ENCODE measurements around the gene FTL. TPM values are rescaled to one million over a fixed set of nuclear protein-coding genes. Genes with fewer than 3 reads are reported as not detected.
A peak's percentile ranks its signal among the peaks of the same experiment; 100 is the strongest.

The FTL gene
- total RNA-seq, 2 donors from 2014 or later = 1,824 to 3,385 TPM

DNA sequence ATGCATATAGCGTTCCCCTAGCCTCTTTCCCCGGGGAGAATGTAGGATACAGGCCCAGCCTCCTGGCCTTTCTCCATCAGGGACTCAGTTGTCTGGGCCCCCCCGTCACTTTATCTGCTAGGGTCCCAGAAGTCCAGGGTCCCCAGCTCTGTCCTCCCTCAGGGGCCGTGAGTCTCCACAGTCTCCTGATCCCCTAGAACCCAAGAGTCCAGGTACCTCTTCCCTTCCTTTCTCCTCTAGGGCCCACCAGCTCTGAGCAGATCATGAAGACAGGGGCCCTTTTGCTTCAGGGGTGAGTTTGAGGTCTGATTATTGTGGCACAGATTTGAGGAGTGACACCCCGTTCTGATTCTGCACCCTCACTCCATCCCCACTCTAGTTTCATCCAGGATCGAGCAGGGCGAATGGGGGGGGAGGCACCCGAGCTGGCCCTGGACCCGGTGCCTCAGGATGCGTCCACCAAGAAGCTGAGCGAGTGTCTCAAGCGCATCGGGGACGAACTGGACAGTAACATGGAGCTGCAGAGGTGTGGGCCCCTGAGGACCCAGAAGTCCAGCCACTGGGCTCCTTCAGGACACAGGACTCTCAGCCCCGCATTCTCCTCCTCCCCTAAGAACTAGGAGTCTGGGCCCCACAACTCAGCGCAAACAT lies 9.7 kb upstream of the FTL start:
- DNase-seq (no peak), ATAC-seq (no peak)
- no peaks in the 10 kb centered on the region for H3K9me3 ChIP-seq
- peaks cover 18% of the 10 kb centered on the region for H3K4me1 ChIP-seq
- peak overlapping the region in 3 of 4 donors; percentile 41 to 74 (median 68) for H3K27ac ChIP-seq
- WGBS, 2 donors = 58 to 75% methylated on average over 12 to 16 of the region's 16 CpGs
- intact Hi-C loops (cut with DNase I) = no loop called here
- H3K4me3 ChIP-seq = peak overlapping the region; percentile 18 to 55
- TF ChIP-seq, protein P1, sequence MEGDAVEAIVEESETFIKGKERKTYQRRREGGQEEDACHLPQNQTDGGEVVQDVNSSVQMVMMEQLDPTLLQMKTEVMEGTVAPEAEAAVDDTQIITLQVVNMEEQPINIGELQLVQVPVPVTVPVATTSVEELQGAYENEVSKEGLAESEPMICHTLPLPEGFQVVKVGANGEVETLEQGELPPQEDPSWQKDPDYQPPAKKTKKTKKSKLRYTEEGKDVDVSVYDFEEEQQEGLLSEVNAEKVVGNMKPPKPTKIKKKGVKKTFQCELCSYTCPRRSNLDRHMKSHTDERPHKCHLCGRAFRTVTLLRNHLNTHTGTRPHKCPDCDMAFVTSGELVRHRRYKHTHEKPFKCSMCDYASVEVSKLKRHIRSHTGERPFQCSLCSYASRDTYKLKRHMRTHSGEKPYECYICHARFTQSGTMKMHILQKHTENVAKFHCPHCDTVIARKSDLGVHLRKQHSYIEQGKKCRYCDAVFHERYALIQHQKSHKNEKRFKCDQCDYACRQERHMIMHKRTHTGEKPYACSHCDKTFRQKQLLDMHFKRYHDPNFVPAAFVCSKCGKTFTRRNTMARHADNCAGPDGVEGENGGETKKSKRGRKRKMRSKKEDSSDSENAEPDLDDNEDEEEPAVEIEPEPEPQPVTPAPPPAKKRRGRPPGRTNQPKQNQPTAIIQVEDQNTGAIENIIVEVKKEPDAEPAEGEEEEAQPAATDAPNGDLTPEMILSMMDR (IDR thresholded peaks at IDR 0.05) = no peak
- no peak for TF ChIP-seq POLR2A (IDR thresholded peaks at IDR 0.05)
- no peaks in the 10 kb centered on the region for H3K36me3 ChIP-seq (replicated peaks in 1 of 2; ENCODE audit: insufficient read depth in 1 of 2, low read depth in 2 of 2)
- H3K27me3 ChIP-seq = no peaks in the 10 kb centered on the region

DNA sequence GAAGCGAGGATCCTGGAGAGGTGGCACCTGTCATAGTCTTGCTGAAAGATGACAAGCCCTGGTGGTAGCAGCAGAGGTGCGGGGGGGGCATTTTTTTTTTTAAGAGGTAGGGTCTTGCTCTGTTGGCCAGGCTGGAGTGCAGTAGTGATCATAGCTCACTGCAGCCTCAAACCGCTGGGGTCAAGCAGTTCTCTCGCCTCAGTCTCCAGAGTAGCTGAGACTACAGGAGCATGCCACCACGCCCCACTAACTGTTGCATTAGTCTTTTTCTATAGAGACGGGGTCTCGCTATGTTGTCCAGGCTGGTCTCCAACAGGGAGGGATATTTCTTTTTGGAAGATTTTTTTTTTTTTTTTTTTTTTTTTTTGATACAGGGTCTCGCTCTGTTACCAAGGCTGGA lies 7.1 kb upstream of the FTL start:
- no peaks in the 10 kb centered on the region for H3K9me3 ChIP-seq
- H3K27ac ChIP-seq = no peak overlapping the region
- ATAC-seq (no peak), DNase-seq (no peak)
- no peak overlapping the region for H3K4me3 ChIP-seq
- H3K36me3 ChIP-seq (replicated peaks in 1 of 2; ENCODE audit: insufficient read depth in 1 of 2, low read depth in 2 of 2) = no peaks in the 10 kb centered on the region
- intact Hi-C loops (cut with DNase I) = no loop called here
- 92 to 95% methylated on average over 7 to 8 of the region's 8 CpGs for WGBS, 2 donors
- no peak for TF ChIP-seq POLR2A (IDR thresholded peaks at IDR 0.05)
- TF ChIP-seq, protein P1 (IDR thresholded peaks at IDR 0.05) = no peak
- peaks cover 27% of the 10 kb centered on the region for H3K4me1 ChIP-seq
- no peaks in the 10 kb centered on the region for H3K27me3 ChIP-seq

DNA sequence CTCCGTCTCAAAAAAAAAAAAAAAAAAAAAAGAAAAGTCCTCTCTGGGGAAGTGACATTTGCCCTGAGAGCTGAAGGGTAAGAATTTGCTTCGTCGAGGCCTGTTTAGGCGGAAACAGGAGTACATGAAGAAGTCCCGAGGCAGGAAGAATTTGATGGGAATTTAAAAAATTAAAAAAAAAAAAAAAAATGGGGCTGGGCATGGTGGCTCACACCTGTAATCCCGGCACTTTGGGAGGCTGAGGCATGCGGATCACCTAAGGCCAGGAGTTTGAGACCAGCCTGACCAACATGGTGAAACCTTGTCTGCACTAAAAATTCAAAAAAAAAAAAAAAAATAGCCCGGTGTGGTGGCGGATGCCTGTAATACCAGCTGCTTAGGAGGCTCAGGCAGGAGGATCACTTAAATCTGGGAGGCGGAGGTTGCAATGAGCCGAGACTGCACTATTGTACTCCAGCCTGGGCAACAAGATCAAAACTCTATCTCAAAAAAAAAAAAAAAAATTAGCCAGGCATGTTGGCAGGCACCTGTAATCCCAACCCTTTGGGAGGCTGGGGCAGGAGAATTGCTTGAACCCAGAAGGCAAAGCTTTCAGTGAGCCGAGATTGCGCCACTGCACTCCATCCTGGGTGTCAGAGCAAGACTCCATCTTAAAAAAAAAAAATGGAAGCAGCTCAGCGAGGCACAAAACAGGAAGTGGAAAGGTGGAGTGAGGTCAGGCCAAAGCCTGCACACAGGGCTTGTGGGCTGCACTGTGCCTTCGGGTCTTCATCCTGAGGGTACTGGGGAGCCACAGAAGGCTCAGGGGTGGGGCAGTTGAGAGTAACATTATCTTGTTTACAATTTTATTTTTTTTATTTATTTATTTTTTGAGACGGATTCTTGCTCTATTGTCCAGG lies 5.5 kb upstream of the FTL start:
- H3K27me3 ChIP-seq = no peaks in the 10 kb centered on the region
- peaks cover 38% of the 10 kb centered on the region for H3K4me1 ChIP-seq
- ATAC-seq (no peak), DNase-seq (no peak)
- 87 to 90% methylated on average over 16 of the region's 16 CpGs for WGBS, 2 donors
- no peaks in the 10 kb centered on the region for H3K9me3 ChIP-seq
- no peak overlapping the region for H3K4me3 ChIP-seq
- no peak overlapping the region for H3K27ac ChIP-seq
- intact Hi-C loops (cut with DNase I) = no loop called here
- TF ChIP-seq, protein P1 (IDR thresholded peaks at IDR 0.05) = no peak
- TF ChIP-seq POLR2A (IDR thresholded peaks at IDR 0.05) = no peak
- no peaks in the 10 kb centered on the region for H3K36me3 ChIP-seq (replicated peaks in 1 of 2; ENCODE audit: insufficient read depth in 1 of 2, low read depth in 2 of 2)

DNA sequence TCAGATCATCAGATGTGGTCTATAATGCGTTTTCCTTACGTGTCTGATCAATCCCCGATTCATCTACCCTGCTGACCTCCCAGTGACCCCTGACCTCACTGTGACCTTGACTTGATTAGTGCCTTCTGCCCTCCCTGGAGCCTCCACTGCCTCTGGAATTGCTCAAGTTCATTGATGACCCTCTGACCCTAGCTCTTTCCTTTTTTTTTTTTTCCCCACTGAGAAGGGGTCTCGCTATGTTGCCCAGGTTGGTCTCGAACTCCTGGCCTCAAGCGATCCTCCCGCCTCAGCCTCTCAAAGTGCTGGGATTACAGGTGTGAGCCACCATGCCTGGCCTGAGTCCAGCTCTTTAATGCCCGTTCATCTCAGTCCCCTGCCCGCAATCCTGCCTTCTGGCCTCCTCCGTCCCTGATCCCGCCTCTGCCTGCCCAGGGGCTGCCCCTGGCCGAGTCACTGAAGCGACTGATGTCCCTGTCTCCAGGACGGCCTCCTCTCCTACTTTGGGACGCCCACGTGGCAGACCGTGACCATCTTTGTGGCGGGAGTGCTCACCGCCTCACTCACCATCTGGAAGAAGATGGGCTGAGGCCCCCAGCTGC lies 4.0 kb upstream of the FTL start:
- Histone ChIP-seq H3K27me3 (no peaks in the 10 kb centered on the region), H3K36me3 (replicated peaks in 1 of 2; ENCODE audit: insufficient read depth in 1 of 2, low read depth in 2 of 2) (no peaks in the 10 kb centered on the region), H3K27ac (no peak overlapping the region), H3K4me1 (peaks cover 29% of the 10 kb centered on the region), H3K9me3 (no peaks in the 10 kb centered on the region), H3K4me3 (no peak overlapping the region)
- TF ChIP-seq POLR2A (IDR thresholded peaks at IDR 0.05) = no peak
- TF ChIP-seq, protein P1 (IDR thresholded peaks at IDR 0.05) = no peak
- ATAC-seq (no peak), DNase-seq (peak in 1 of 4 donors; percentile 24)
- intact Hi-C loops (cut with DNase I) = no loop called here
- WGBS, 2 donors = 89 to 96% methylated on average over 19 of the region's 19 CpGs
